ENCODE measurements around the gene AMELX.

The AMELX gene

DNA sequence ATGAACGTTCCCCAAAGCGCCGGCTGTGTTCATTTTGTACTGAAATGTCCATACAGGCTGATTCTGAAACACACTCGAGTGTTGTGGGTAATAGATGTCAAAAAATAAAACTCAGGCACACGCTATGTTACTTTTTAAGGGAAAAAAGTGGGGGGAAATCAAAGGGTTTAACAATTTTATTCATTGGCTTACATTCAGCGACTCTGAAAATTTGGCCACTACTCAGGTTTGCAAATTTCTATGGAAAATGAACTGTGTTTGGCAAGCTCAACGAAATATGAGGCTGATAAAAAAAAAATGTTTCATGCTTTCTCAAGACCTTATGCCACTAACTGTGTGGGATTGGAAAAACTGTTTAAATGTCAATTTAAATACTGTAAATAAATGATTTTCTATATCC lies 18.5 kb downstream of the AMELX start:
- DNase-seq: no peak

GRCh38 chrX:11319806-11320520 lies 26.8 kb downstream of the AMELX start:
- DNase-seq: no peak

- DNase-seq: no peak
These were observed 28.8 kb downstream of the AMELX start for GRCh38 chrX:11321986-11322385.

- DNase-seq: no peak
These were observed 34.9 kb downstream of the AMELX start for GRCh38 chrX:11328134-11328533.

DNA sequence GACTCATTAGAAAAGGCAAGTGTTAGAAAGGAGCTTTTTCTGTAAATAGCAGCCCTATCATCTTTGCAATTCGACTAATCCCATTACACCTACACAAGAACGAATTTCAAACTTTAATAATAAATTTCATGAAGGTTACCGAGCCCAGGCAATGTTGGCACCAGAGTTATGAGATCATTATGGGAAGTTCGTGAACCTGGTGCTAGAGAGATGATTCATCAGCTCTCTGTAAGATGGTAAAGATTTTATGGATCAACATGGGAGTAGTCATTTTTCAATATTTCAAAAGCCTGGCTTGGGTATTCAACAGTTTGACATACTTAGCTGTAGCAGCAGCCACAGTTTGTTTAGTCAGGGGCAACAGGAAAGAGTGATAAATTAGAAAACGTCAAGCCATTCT lies 35.8 kb downstream of the AMELX start:
- no peak for DNase-seq

DNA sequence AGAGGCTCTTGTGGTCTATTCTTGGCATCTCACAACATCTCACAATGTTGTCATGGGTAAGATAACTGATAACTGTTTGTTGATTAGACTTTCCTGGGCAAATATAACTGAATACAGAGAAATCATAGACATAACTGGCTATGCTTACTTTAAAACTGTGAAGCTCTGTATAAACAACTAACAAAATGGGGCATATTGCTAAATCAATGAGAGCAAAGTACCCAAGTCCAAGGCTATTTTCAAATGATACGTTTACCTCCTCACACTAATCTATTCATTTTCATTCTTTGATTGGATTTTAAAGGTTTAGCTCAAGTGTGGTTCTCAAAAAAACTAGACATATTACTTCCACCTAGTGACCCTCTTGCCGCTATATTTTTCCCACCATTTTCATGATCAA lies 38.6 kb downstream of the AMELX start:
- no peak for DNase-seq

GRCh38 chrX:11334165-11334564 lies 41.0 kb downstream of the AMELX start:
- DNase-seq: no peak

- no peak for DNase-seq
These were observed 43.0 kb downstream of the AMELX start for GRCh38 chrX:11336201-11336600.

DNA sequence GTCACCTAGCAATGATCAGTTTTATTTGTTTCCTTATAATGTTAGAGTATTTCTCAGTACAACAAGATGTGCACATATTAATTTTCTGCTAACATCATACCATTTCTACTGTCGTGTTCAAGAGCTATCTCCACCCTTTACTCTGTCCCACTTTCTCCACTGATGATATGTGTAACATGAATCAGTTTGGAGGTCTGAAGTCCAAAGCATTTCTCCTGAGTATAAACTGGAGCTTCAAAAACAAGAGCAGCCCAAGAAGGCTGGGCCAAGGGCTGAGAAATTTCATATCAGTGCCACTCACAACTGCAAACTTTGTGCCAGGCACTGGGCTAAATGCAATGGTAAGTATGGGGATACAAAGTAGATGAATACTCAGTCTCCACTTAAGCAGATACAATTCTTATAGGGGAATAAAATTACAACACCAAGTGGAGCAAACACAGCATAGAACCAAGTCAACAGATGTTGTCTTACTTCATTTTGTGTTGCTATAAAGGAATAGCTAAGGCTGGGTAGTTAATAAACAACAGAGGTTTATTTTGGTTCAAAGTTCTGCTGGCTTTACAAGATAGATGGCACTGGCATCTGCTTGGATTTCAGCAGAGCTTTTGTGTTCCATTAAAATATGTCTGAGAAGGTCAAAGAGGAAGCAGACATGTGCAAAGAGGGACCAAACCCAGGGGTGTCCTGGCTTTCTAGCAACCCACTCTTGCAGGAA lies 44.2 kb downstream of the AMELX start:
- no peak for DNase-seq

DNA sequence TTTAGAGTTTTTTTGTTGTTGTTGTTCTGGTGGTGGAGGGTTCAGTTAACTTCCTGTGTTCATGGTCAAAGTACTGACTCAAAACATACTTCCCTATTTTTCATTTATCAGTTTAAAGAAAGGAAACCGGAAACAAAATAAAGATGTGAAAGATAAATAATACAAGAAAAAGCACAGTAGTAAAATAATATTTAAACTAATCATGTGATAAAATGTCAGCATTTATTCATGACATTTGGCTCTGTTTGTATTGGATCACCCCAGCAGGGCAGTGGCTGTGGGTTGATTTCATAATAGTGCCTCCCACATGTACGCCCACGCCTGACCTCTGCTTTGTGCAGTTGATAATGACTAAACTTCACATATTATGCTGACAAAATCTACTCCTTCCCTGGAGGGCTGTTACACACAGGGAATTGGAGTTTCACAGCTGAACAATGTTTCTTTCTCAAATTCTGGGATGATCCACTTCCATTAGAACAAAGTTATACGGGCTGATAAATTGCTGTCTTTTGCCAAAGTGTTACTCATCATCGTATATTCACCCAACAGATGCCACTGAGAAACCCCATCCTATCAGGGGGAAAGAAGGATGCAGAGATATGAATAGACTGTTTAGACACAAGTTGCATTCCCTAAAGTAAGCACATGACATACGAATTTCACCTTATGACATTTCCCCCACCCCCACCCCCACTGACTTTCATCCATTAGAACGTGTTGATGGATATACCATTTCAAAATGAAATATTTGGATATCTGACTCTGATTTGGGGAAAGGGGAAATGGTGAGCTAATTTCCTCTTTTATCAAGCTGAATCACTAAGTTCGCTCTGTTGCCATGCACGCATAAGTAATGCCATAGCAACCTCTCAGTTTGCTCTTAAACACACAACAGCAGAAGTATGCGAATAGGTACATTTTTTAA lies 48.3 kb downstream of the AMELX start:
- DNase-seq: no peak

- DNase-seq: no peak
These were observed 49.5 kb downstream of the AMELX start for GRCh38 chrX:11342673-11343072.

- no peak for DNase-seq
These were observed 53.0 kb downstream of the AMELX start for GRCh38 chrX:11346121-11346682.

- DNase-seq: no peak
These were observed 54.1 kb downstream of the AMELX start for GRCh38 chrX:11347300-11347699.

GRCh38 chrX:11349020-11349419 lies 55.8 kb downstream of the AMELX start:
- DNase-seq: no peak

GRCh38 chrX:11349661-11350337 lies 56.6 kb downstream of the AMELX start:
- DNase-seq: no peak

All from activated CD4-positive, alpha-beta T cell treated with anti-CD3 and anti-CD28 coated beads, Interleukin-2, amount 50 U/mL, for 16 hours (primary cell).